ENCODE results near the gene XPNPEP1. TPM values are rescaled to one million over a fixed set of nuclear protein-coding genes. Genes with fewer than 3 reads are reported as not detected.

The XPNPEP1 gene
- polyA plus RNA-seq, 1 donor (not counting 4 experiments of a cell fraction or from before 2014, with no cell fraction given): 96.2 TPM

GRCh38 chr10:109953766-109954165, 30.5 kb upstream of the XPNPEP1 start:
- Histone ChIP-seq H3K9me1 (ENCODE audit: control insufficient read depth, extremely low read depth, insufficient read depth, low read length) (no peaks in the 10 kb centered on the region), H3K4me2 (ENCODE audit: control insufficient read depth, extremely low read depth, insufficient read depth, low read depth, low read length) (no peak overlapping the region), H4K20me1 (ENCODE audit: control insufficient read depth, extremely low read depth, insufficient read depth, low read length) (no peaks in the 10 kb centered on the region), H3K9ac (ENCODE audit: control insufficient read depth, extremely low read depth, insufficient read depth, low read length) (no peak overlapping the region), H3K4me3 (ENCODE audit: control insufficient read depth in 2 of 3, extremely low read depth in 1 of 3, insufficient read depth in 2 of 3, low read depth in 1 of 3, low read length in 3 of 3) (no peak overlapping the region), H2AFZ (ENCODE audit: control insufficient read depth, low read length) (no peak overlapping the region), H3K4me1 (ENCODE audit: control insufficient read depth, extremely low read depth, insufficient read depth, low read length) (peaks cover 9% of the 10 kb centered on the region), H3K79me2 (ENCODE audit: control insufficient read depth, insufficient read depth, low read length) (no peaks in the 10 kb centered on the region), H3K27ac (ENCODE audit: control insufficient read depth, insufficient read depth, low read length) (no peak overlapping the region), H3K9me3 (ENCODE audit: control insufficient read depth, low read depth, low read length) (no peaks in the 10 kb centered on the region), H3K36me3 (ENCODE audit: control insufficient read depth in 2 of 2, extremely low read depth in 1 of 2, insufficient read depth in 2 of 2, low read length in 2 of 2) (no peaks in the 10 kb centered on the region), H3K27me3 (ENCODE audit: control insufficient read depth, extremely low read depth, insufficient read depth, low read length) (no peaks in the 10 kb centered on the region)
- dilution Hi-C loops (cut with MboI; ENCODE audit: extremely low pct_ligation_motif_present, low sequenced_read_pairs): no loop called here
- TF ChIP-seq CTCF (optimal IDR thresholded peaks at IDR 0.05 in 1 of 3, IDR thresholded peaks at IDR 0.05 in 1 of 3, conservative IDR thresholded peaks at IDR 0.05 in 1 of 3; ENCODE audit: extremely low read depth in 1 of 3, insufficient read depth in 2 of 3, low read length in 3 of 3) (no peak), EZH2 (IDR thresholded peaks at IDR 0.05; ENCODE audit: low read length) (no peak)
- DNase-seq (ENCODE audit: low read depth, low spot score): no peak
- FAIRE-seq: peak; percentile 13

GRCh38 chr10:109952526-109952925, 29.2 kb upstream of the XPNPEP1 start:
- TF ChIP-seq CTCF (optimal IDR thresholded peaks at IDR 0.05 in 1 of 3, IDR thresholded peaks at IDR 0.05 in 1 of 3, conservative IDR thresholded peaks at IDR 0.05 in 1 of 3; ENCODE audit: extremely low read depth in 1 of 3, insufficient read depth in 2 of 3, low read length in 3 of 3) (no peak), EZH2 (IDR thresholded peaks at IDR 0.05; ENCODE audit: low read length) (no peak)
- Histone ChIP-seq H3K4me2 (ENCODE audit: control insufficient read depth, extremely low read depth, insufficient read depth, low read depth, low read length) (no peak overlapping the region), H3K9me3 (ENCODE audit: control insufficient read depth, low read depth, low read length) (no peaks in the 10 kb centered on the region), H3K36me3 (ENCODE audit: control insufficient read depth in 2 of 2, extremely low read depth in 1 of 2, insufficient read depth in 2 of 2, low read length in 2 of 2) (no peaks in the 10 kb centered on the region), H3K27me3 (ENCODE audit: control insufficient read depth, extremely low read depth, insufficient read depth, low read length) (no peaks in the 10 kb centered on the region), H3K9ac (ENCODE audit: control insufficient read depth, extremely low read depth, insufficient read depth, low read length) (no peak overlapping the region), H3K79me2 (ENCODE audit: control insufficient read depth, insufficient read depth, low read length) (no peaks in the 10 kb centered on the region), H3K4me3 (ENCODE audit: control insufficient read depth in 2 of 3, extremely low read depth in 1 of 3, insufficient read depth in 2 of 3, low read depth in 1 of 3, low read length in 3 of 3) (no peak overlapping the region), H2AFZ (ENCODE audit: control insufficient read depth, low read length) (no peak overlapping the region), H4K20me1 (ENCODE audit: control insufficient read depth, extremely low read depth, insufficient read depth, low read length) (no peaks in the 10 kb centered on the region), H3K9me1 (ENCODE audit: control insufficient read depth, extremely low read depth, insufficient read depth, low read length) (no peaks in the 10 kb centered on the region), H3K4me1 (ENCODE audit: control insufficient read depth, extremely low read depth, insufficient read depth, low read length) (peaks cover 2% of the 10 kb centered on the region), H3K27ac (ENCODE audit: control insufficient read depth, insufficient read depth, low read length) (no peak overlapping the region)
- FAIRE-seq (no peak), DNase-seq (ENCODE audit: low read depth, low spot score) (no peak)
- dilution Hi-C loops (cut with MboI; ENCODE audit: extremely low pct_ligation_motif_present, low sequenced_read_pairs): no loop called here
